OCI-LY7 (cell line): ENCODE data around the gene ADAMTS9. TPM values are rescaled to one million over a fixed set of nuclear protein-coding genes. Genes with fewer than 3 reads are reported as not detected.

ENCODE experiments used
- BruUV-seq: library from RNA; stranded (reverse); fragments of 400-500 nt; replicated peaks from 2 replicates; lab custom pipeline; 2021; lab: Mats Ljungman, UMichigan
- CTCF ChIA-PET: fragments of 300-600 bp; sonication (Branson Sonifier 250); formaldehyde crosslinking; loops from one replicate; lab custom pipeline; 2022; ENCODE audit warnings: antibody characterized with exemption; ENCODE audit not compliant: unreplicated experiment; lab: Charles Lee
- POLR2A ChIA-PET: fragments of 300-600 bp; sonication (Branson Sonifier 250); formaldehyde crosslinking; loops from one replicate; lab custom pipeline; 2022; ENCODE audit warnings: antibody characterized with exemption; lab: Charles Lee
- DNase-seq: peaks from one replicate; pipeline ENCODE4 v3.0.0-alpha.2; 2015; ENCODE audit warnings: low spot score
- H2AFZ ChIP-seq: fragments of 200-600 bp; sonication (generic), shearing (Covaris generic); 2 replicates; pipeline ENCODE4 v1.6.1; 2014; ENCODE audit warnings: mild to moderate bottlenecking, antibody characterized with exemption, low read length, moderate library complexity
- H3K27ac ChIP-seq: fragments of 200-600 bp; sonication (generic); 2 replicates; pipeline ENCODE4 v1.5.1; 2014; ENCODE audit warnings: mixed run types, low read depth, mild to moderate bottlenecking, moderate library complexity, low read length, inconsistent platforms; ENCODE audit not compliant: poor library complexity, severe bottlenecking
- H3K36me3 ChIP-seq: fragments of 200-600 bp; sonication (generic); 2 replicates; pipeline ENCODE4 v1.6.1; 2014; ENCODE audit warnings: mild to moderate bottlenecking, antibody characterized with exemption, low read length, moderate library complexity, mixed read lengths; ENCODE audit not compliant: insufficient read depth
- H3K4me1 ChIP-seq: fragments of 200-600 bp; sonication (generic); 2 replicates; pipeline ENCODE4 v1.5.1; 2014; ENCODE audit warnings: mild to moderate bottlenecking, low read length; ENCODE audit not compliant: insufficient read depth, poor library complexity, severe bottlenecking
- H3K4me2 ChIP-seq: fragments of 200-600 bp; sonication (generic); 2 replicates; pipeline ENCODE4 v1.6.1; 2014; ENCODE audit warnings: mild to moderate bottlenecking, low read length
- H3K4me3 ChIP-seq: fragments of 200-600 bp; sonication (generic); 2 replicates; pipeline ENCODE4 v1.5.1; 2014; ENCODE audit warnings: mild to moderate bottlenecking, low read depth, low read length; ENCODE audit not compliant: poor library complexity, severe bottlenecking
- H3K79me2 ChIP-seq: fragments of 200-600 bp; sonication (generic); 2 replicates; pipeline ENCODE4 v1.6.1; 2016; ENCODE audit warnings: low read depth, mild to moderate bottlenecking, low read length, moderate library complexity, mixed read lengths; ENCODE audit not compliant: insufficient read depth
- H3K9me2 ChIP-seq: fragments of 200-600 bp; sonication (generic); 2 replicates; pipeline ENCODE4 v1.6.1; 2016; ENCODE audit warnings: mild to moderate bottlenecking, low read length, mixed read lengths; ENCODE audit not compliant: insufficient read depth
- H3K9me3 ChIP-seq: fragments of 200-600 bp; sonication (generic); 2 replicates; pipeline ENCODE4 v1.6.1; 2014; ENCODE audit warnings: mild to moderate bottlenecking, mixed run types, low read length, mixed read lengths
- H4K20me1 ChIP-seq: fragments of 200-600 bp; sonication (generic); 2 replicates; pipeline ENCODE4 v1.6.1; 2014; ENCODE audit warnings: mild to moderate bottlenecking, antibody characterized with exemption, low read length, moderate library complexity, mixed read lengths; ENCODE audit not compliant: insufficient read depth
- CTCF ChIP-seq: fragments of 200-600 bp; sonication (generic); conservative IDR thresholded peaks from 2 replicates; pipeline ENCODE4 v1.5.1; 2014; ENCODE audit warnings: mild to moderate bottlenecking, antibody characterized with exemption, low read length, moderate library complexity, mixed read lengths
- EZH2phosphoT487 ChIP-seq: fragments of 200-600 bp; sonication (generic); IDR thresholded peaks from 2 replicates; pipeline ENCODE4 v1.6.1; 2018; ENCODE audit warnings: low read depth, borderline replicate concordance, mild to moderate bottlenecking, mixed run types, antibody characterized with exemption, low read length, moderate library complexity, mixed read lengths
- intact Hi-C: fragments of 100-400 bp; cut with micrococcal nuclease; formaldehyde crosslinking; loops from one replicate; pipeline ENCODE4 v1.10.0; 2022; ENCODE audit not compliant: unreplicated experiment
- total RNA-seq, 2 experiments: library from RNA; depleted of rRNA in 1 of 2; stranded (reverse); fragments of >200 nt in 1 of 2; shearing (Covaris generic) in 1 of 2; gene quantifications; 2 replicates each; pipeline ENCODE4 v1.2.3, GENCODE V29; 2014 to 2022

ADAMTS9 gene
- total RNA-seq, 2 experiments from 2014 or later, result not detected

- Histone ChIP-seq H3K4me2 (no peak overlapping the region), H2AFZ (no peak overlapping the region), H3K4me1 (no peaks in the 10 kb centered on the region), H3K79me2 (no peaks in the 10 kb centered on the region), H4K20me1 (no peaks in the 10 kb centered on the region), H3K27ac (no peak overlapping the region), H3K36me3 (no peaks in the 10 kb centered on the region), H3K9me2 (no peaks in the 10 kb centered on the region), H3K4me3 (no peak overlapping the region), H3K9me3 (no peaks in the 10 kb centered on the region)
- TF ChIP-seq EZH2phosphoT487 (no peak), CTCF (no peak)
- ChIA-PET POLR2A (no interaction called here), CTCF (no interaction called here)
- intact Hi-C loops, result no loop called here
- BruUV-seq, result no TSS peak
- DNase-seq, result no peak
Observed at GRCh38 chr3:64560791-64561190, 127.0 kb downstream of the ADAMTS9 start.

- Histone ChIP-seq H3K9me3 (no peaks in the 10 kb centered on the region), H3K79me2 (no peaks in the 10 kb centered on the region), H3K27ac (no peak overlapping the region), H3K9me2 (no peaks in the 10 kb centered on the region), H3K4me2 (no peak overlapping the region), H3K36me3 (no peaks in the 10 kb centered on the region), H4K20me1 (no peaks in the 10 kb centered on the region), H2AFZ (no peak overlapping the region), H3K4me1 (no peaks in the 10 kb centered on the region), H3K4me3 (no peak overlapping the region)
- CTCF ChIA-PET, result no interaction called here
- no peak for TF ChIP-seq EZH2phosphoT487
- no peak for TF ChIP-seq CTCF
- no peak for DNase-seq
- BruUV-seq, result no TSS peak
- POLR2A ChIA-PET, result no interaction called here
- intact Hi-C loops, result no loop called here
Observed at GRCh38 chr3:64559588-64559987, 128.2 kb downstream of the ADAMTS9 start.

GRCh38 chr3:64556046-64556445, 131.8 kb downstream of the ADAMTS9 start:
- TF ChIP-seq EZH2phosphoT487, result no peak
- TF ChIP-seq CTCF, result no peak
- Histone ChIP-seq H4K20me1 (no peaks in the 10 kb centered on the region), H3K79me2 (no peaks in the 10 kb centered on the region), H3K4me1 (no peaks in the 10 kb centered on the region), H3K9me3 (no peaks in the 10 kb centered on the region), H3K9me2 (no peaks in the 10 kb centered on the region), H3K4me2 (no peak overlapping the region), H3K4me3 (no peak overlapping the region), H3K36me3 (no peaks in the 10 kb centered on the region), H2AFZ (no peak overlapping the region), H3K27ac (no peak overlapping the region)
- no peak for DNase-seq
- BruUV-seq, result no TSS peak
- intact Hi-C loops, result no loop called here
- CTCF ChIA-PET, result interaction anchor here (0.9 kb wide), 1 partner anchor 19 kb away, joined by 3 read pairs; no protein-coding TSS in a partner anchor
- POLR2A ChIA-PET, result interaction anchor here (0.5 kb wide), 1 partner anchor 76 kb away, joined by 4 read pairs; no protein-coding TSS in a partner anchor
